GM18520 (cell line): ENCODE measurements around the gene SPTBN1.

Source experiments
- ATAC-seq: cut with Tn5 transposase; IDR thresholded peaks from one replicate; pipeline ENCODE4 v1.9.1; 2021; ENCODE audit not compliant: unreplicated experiment

The SPTBN1 gene

DNA sequence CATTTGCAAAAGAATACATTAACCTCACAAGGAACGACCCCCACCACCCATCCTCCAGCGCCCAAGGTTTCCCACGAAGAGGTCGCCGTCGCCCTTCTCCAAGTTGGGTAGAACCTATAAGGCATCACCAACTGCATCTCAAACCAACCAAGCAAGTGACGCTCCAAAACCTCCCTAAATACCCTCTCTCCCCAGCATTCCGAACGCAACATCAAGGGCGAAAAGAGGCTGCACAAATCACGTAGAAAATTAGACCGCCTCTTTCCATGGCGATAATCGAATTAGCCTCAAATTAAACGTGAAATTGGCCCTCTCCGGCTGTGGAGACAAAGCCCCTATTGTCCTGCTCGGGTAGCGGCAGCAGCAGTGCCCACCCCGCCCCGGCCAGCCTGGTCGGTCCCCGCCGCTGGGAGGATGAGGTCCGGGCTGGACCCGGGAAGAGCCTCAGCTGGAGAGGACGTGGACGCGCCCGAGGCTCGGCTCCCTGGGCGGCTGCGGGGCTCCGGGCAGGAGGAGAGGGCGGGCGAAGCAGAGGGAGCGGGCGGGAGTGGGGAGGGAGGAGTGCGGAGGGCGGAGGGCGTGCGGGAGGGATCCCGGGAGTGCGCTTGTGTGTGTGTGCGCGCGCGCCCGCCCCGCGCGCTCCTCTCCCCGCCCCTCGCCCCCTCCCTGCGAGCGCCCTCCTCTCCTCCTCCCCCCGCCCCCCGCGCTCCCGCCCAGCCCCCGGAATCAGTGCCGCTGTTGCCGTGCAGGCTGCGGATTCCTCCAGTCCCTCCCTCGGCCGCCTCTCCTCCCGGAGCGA lies at the start of gene SPTBN1:
Gene SPTBN1 (plus strand): TSS at position 765 of the 799 bp plus-strand sequence. CDS start 70,092 bp downstream, outside the sequence.
- no peak for ATAC-seq

DNA sequence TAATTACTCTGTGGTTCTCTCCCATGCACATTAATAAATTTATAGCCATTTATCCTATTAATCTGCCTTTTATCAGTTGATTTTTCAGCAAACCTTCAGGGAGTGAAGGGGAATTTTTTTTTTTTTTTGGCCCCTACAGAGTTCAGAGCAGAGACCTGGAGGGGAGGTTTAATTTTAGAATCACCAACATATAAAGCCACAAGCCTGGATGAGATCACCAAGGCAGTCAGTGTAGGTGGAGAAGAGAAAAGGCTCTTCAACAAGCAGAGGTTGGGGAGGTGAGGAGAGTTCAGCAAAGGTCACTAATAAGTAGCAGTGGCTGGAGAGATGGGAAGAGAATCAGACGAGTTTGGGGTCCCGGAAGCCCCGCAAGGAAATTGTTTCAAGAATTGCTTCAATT lies 48.4 kb upstream of the SPTBN1 start:
- no peak for ATAC-seq

DNA sequence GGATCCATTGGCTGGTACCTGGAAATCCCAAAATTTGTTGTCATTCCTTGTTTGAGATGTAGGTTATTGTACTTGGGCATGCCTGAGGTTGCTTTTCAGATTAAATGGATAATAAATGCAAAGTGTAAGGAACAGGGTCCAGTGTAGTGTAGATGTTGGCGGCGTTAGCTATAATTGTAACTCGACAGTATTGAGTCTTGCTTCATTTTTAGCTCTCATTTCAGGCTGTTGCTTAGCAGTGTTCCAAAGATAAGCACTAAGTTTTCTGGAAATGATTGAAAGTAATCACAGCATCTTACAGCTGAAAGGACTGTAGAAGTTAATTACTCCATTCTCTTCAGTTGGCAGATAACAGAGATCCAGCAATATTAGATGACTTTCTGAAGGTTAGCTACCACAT lies 47.8 kb upstream of the SPTBN1 start:
- no peak for ATAC-seq

DNA sequence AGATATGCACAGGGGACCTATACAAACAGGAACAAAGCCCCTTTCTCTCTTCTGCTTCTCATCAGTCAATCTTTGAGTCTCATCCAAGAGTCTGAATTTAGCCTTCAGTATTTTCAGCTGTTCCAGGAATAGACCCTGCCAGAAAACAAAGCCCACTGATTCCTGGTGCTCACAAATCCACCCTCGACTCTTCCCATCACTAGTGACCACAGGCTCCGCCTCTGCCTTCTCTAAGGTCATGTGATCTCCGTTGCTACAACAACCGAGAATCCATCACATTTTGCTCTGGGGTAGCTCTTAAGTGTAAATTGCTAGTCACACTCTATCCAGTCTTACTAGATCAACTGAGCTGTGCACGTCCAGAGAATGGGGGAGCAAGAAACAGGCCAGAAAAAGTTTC lies 46.4 kb upstream of the SPTBN1 start:
- ATAC-seq = no peak

DNA sequence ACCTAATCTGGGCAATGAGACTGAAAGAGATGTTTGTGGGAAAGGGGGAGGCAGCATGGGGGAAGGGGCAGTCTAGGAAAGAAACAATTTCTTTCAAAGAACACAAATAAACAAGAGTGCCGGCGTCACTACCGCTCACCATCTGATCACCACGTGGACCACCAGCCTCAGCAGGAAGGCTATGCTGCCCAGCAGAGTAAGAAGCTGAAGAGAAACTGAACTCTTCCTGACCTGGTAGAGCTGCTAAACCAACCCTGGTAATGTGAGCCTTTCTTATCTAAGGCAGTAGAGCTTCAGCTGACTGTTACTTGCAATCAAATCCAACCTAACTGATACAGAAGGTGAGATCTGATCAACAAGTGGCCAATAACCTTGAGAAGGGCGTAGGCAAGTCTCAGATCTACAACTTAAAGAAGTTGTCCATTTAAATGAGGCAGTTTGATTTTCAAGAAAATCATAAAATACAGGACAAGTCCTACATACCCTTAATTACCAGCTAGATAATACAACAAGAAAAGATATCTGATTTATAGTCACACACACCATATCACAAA lies 44.2 kb upstream of the SPTBN1 start:
- ATAC-seq = no peak

DNA sequence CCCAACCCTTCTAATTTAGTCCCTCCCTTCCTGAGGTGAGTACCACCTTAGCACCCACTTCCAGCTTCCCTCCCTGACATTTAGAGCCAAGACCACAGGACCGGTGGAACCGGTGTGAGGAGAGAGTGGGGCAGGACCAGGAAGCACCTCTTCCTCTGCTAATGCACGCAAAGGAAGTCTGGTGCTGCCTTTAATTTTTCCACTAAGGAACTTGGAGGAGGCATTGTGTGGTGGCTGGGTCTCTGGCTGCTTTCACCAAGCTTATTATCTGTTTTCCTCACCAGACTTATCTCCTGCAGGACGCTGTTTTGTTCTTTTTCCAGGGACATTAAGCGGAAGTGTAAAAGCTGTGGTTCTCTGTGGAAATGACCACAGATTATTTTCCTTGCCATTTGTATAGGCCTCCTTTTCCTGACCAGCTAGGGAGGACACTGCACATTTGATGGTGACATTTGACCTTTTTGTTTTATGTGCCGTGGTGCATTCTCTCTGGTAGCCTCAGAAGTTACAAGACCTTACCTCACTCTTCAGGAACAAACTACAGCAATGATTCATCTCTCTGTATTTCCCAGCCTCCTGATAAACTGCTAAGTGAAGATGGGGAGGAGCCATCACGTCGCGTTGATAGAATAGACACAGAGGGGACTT lies 39.8 kb upstream of the SPTBN1 start:
- no peak for ATAC-seq

DNA sequence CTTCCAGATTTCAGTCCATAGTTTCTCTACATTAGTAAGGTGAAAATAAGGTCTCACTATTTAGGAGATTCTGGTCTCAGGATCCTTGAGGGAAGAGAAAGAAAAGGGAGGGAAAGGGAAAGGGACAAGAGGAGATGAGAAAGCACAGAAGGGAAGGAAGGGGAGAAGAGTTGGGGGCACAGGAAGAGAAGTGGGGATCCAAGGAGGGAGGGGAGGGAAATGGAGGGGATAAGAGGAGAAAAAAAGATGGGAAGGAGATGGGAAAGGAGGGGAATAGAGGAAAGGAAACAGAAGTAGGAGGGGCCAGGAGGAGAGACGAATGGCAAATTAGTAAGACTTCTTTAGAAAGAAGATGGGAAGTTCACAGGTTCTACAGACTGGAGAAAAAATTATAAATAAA lies 39.2 kb upstream of the SPTBN1 start:
- no peak for ATAC-seq

DNA sequence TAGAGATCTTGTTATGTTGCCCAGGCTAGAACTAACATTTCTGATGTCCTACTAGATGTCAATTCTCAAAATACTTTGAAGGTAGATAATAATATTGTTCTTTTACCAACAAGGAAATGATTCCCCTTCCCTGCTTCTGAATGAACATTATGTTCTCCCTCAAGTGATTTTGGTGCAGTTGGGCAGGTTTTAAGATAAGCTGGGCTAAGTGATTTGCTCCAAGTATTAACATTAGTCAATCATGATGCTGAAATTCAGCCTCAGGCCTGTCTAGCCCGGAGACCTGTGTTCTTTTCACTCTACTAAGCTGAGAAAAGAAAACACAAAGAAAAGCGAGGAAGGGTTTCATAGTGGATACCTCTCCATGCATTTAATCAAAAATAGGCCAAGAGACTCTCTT lies 38.5 kb upstream of the SPTBN1 start:
- no peak for ATAC-seq

DNA sequence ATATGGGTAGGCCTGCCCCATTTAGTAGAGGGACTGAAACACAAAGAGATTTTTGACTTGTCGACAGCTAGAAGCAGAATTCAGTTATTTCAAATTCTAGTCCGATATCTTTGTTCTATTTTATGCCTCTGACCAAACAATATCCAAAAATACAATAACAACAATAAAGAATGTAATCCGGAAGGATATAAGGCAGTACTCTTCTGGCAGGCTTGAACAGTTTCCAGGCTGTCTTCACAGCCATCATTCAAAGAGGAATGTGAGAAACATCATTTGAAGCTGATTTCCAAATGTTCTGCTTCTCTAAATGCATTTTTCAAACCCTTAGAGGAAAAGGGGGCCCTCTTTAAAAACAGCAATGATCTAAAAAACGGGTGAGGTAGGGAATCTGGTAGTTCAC lies 36.7 kb upstream of the SPTBN1 start:
- no peak for ATAC-seq

DNA sequence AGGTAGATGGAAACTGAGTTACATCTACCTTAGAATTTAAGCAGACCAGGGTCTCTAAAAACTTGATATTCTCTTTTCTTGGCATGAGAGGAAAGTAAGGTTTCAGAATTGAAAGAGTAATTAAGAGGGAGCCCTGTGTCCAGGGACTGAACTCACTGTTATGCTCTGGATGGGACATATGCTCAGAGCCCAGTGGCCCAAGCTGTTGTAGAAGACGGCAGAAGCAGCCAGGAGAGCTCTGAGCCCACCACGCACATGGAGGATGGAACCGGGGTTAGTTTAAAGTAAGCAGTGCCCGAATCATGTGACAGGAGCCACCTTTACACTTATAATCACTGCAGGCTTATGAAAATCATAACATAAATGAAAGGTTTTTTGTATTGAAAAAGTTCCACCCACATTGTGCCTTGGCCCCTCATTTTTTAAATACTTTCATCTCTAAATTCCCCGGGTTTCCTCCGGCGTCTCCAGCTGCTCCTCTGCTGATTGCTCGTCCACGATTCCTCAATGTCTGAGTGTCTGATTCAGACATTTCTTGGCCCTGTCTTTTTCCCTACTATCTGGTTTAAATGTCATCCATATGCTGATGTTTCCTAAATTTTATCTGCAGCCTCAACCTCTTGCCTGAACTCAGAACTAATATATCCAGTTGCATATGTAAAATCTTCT lies 36.1 kb upstream of the SPTBN1 start:
- ATAC-seq = no peak

DNA sequence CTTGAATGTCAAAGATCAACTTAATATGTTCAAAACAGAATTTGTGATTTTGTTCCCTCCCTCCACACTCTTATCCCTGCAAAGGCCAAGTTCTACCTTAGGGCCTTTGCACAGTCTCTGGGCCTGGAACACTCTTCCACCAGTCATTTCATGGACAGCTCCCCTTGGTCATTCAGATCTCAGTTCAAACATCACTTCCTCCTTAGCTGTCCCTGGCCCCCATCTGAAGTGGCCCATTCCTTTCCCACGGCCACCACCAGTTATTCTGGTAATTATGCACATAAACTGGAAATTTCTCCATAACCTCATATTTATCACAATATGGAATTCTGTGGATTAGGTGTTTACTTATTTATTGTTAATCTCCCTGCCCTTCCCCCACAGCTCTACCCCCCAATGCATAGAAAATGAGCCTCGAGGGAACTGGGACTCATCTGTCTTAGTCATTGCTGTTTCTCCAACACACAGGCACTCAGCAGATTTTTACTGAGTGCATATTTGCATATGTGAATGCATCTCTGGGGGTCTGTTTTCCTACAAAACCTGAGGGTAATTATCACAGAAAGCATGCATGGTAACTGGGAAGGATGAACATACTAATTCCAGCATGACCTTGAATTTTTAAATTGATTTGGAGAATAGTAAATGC lies 35.5 kb upstream of the SPTBN1 start:
- ATAC-seq = no peak

DNA sequence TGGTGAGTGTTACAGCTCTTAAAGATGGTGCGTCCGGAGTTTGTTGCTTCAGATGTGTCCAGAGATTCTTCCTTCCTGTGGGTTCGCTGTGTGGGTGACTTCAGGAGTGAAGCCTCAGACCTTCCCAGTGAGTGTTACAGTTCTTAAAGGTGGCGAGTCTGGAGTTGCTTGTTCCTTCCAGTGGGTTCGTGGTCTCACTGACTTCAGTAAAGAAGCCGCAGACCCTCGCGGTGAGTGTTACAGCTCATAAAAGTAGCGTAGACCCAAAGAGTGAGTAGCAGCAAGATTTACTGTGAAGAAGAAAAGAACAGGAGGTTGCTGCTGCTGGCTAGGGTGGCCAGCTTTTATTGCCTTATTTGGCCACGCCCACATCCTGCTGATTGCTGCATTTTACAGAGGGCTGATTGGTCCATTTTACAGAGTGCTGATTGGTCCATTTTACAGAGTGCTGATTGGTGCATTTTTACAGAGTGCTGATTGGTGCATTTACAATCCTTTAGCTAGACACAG lies 34.0 kb upstream of the SPTBN1 start:
- no peak for ATAC-seq

DNA sequence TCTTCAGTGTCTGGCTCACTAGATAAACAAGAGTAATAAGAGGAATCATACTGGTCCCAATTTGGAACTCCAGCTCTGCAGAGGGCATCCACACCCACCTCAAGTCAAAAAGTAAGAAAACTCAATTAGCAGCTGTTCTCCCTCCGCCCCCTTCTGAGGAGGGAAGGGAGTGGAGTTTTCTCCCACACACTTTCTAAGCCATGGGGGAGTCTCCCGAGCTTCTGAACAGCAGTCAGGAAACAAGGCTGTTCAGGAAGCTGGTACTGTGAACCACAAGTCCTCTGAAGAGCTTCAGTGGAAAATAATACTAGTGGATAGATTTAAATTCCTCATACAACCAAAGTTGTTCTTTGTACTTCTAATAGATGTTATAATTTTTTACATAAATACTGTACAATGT lies 32.9 kb upstream of the SPTBN1 start:
- ATAC-seq = no peak

DNA sequence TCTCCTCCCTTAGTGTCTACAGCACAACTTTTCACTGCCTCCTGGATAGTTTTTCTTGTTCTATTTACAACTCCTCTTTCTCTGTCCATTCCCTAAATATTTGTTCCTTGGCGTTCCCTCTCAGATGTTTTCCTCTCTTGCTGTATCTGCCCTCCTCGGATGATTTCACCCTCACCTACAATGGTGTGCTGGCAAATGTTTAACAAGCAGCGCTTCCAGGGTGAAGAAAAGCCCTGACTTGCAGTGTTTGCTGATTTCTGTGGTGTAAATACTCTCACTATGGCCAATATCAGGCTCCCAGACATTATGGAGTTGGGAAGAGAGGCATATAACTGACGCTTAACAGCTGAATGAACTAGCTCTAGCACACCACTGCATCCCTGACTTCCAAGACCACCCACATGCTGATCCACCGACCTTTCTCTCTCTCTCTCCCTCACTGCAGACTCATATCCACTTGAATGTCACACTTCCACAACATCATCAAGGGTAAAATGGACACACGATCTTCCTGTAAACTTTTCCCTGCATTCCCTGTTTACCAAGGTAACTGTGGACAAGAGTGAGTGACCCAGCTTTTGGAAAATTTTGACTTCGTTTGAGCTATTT lies 31.5 kb upstream of the SPTBN1 start:
- no peak for ATAC-seq

DNA sequence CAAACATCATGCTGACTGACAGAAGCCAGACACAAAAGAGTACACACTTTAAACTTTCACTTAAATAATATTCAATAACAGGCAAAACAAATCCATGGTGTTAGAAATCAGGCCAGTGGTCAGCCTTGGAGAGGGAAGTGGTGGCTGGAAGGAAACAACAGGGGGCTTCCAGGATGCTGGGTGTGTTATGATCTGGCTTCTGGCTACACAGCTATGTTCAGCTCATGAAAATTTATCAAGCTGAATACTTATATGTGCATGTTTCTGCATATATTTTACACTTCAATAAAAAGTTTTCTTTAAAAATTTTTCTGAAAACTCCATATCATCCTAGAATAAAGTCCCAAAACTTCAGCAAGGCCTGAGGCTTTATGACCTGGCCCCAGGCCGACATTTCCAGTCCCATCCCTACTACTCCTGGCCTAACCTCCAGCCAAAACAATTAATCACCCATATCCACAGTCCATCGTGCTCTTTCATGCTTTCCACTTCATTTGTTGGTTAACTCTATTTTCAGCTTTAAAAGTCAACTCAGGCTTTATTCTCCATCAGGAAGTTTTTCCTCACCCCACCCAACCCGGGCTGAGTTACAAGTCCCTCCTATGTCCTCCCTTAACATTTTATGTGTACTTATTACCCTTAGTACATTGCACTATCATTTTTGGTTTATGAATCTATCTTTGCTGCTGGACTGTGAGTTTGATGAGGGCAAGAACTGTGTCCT lies 27.9 kb upstream of the SPTBN1 start:
- ATAC-seq = no peak

DNA sequence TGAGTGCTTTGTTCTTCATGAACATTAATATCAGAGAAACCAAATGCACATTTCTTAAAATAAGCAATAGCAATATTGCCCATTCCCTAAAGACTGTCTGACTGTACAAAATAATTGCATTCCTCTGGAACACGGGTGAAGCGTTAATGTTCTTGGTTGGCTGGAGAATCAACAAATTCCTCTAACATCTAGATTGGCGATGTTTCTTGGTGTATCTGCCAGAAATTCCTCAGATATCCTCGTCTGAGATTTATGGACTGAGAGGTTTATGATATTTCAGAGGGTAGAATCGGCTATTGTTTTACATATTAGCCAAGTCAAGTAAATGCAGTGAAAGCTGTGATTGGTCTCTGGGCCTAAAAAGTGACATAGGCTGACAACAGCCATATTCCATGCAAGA lies 27.1 kb upstream of the SPTBN1 start:
- ATAC-seq = no peak

DNA sequence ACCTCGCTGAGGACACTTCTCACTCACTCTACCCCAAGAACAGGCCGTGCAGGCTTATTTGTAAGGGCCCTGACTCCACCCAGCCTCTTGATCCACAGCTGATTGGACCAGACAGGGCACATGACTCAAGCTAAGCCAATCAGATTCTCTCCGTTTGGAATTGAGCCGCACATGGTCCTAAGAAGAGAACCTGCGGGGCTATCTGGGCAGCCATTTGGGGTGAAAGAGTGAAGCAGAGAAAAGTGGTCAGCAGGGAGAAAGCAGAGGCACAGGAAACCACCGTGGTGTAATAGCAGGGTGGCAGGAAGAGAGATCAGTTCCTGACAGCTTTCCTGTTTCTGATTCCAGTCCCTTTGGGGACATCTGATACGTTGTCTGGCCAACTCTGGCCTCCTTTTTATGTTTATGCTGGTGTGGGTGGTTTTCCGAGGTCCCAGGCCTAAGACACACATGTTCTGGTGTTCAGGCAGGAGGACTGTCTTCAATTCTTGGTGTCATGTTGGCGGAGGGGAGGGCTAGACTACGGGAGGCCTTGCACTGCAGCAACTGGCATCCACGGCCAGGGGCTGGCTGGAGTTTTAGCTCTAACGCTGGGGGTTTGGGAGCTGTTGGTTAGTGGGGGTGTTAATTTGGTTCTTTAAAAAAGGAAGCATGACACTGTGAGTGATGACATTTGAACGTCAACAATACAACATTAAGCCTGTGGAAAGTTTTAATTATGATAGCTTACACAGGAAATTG lies 26.1 kb upstream of the SPTBN1 start:
- ATAC-seq = no peak

DNA sequence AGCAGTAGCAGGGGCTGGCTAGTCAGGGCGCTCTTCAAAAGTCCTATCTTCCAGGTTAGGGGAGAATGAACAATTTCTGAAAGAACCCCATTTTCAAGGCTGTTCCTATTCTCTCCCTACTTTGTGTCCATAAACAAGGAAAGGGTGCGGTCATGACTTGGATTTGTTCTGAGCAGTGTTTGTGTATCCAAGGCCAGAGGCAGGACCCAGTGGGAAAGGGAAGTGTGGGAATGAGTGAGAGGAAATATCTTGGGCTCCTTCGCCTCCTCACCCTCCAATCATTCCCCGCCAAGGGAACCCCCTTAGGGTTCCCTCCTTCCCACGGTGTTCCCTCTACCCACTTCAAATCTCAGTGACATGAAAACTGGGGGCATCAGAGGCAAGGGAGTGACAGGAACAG lies 25.5 kb upstream of the SPTBN1 start:
- ATAC-seq = no peak

DNA sequence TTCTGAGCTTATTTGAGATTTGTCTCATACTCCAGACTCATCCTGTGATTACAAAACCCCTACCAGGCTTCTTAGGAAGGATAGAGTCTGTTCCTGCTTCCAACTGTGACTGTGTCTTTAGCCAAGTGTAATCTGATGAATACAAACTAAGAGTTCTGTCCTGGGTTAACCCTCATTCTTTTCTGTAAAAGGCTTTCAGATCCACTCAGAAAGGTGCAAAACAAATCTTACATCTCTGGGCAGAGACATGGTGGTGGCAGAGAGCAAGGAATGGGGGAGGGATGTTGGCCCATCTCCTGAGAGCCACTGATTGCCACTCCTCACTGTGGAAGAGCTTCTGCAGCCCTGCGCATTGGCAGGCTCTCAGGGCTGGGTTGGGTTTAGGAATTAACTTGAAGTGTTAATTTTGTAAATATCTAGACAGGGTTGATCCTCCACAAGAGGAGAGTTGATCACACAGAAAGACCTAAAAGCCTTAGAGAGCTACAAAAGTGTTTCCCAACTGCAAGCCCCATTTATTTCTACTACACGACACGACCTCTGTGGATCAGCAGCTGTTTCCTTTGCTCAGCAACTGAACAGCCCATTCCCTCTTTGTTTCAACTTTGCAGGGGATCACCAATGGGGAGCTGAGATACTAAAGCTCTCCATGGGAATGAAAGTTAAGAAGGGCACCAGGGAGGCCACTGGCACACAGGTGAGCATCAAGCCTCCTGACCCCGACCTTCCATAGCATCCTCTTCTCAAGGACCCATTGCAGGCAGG lies 23.7 kb upstream of the SPTBN1 start:
- ATAC-seq = no peak
